Measurements from ENCODE around the gene SNX5.

Gene SNX5

DNA sequence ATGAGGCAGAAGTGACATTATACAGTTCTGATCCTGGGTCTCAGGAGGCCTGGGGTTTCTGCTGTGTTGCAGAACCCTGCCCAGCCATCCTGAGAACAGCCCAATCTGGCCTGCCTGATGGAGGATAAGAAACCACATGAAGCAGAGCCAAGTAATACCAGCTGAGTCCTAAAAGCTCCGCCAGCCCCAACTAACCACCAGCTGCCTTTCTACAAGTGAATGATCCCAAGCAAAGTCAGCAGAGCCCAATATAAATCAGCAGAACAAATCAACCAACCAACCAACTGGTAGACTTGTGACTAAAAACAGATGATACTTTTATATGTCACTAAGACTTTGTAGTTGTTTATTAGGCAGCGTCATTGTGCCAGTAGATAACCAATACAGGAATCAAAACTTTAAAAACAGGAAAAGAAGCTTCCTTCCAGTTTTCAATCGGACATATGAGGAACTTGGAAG is 52.1 kb downstream of the SNX5 start:
- no peak for DNase-seq (ENCODE audit: low read depth in 2 of 2)

DNA sequence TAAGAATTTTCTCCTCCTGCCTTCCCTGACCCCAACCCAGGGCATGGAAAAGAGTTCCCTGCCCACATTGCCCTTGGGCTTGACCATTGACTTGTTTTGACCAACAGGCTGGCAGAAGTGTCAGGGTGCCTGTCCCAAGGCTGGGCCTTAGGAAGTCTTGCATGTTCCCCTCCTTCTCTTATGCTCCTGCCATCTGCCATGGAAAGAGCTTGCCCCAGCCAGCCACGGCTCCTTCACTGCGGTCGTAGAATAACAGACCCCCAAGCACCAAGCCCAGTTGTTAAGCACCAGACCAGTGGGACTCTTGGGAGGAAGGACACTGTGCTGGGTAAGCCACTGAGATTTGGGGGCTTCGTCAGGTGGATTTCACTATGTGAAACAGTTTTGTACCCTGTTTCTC is 53.6 kb downstream of the SNX5 start:
- DNase-seq (ENCODE audit: low read depth in 2 of 2) = no peak

DNA sequence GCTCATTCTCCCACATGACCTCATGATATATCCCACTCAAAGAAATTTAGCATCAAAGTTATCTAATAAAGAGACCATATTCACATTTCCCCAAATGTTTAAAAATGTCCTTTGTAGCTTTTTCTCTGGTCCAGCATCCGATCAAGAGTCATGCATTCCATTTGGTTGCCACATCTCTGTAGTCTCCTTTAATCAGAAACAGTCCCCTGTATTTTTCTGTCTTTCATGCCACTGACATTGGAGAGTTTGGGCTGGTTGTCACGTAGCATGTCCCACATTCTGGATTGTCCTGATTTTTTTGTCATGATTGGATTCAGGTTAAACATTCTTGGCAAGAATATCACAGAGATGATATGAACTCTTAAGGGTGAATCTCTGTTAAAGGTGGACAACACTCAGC is 55.7 kb downstream of the SNX5 start:
- no peak for DNase-seq (ENCODE audit: low read depth in 2 of 2)

DNA sequence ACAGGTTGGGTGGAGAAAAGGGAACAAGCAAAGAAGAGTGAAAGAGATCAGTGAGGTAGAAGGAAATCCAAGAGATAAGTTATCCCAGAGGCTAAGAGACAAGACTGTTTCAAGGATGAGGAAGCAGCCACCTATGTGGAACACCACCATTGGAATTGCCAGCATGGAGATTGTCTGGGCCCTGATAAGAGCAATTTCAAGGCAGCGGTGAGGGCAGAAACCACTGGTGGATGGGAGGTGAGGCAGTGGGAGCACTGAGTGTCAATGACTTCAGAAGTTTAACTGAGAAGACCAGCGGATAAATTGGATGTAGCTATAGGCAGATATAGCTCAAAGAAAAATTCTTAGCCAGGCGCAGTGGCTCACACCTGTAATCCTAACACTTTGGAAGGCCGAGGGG is 56.7 kb downstream of the SNX5 start:
- no peak for DNase-seq (ENCODE audit: low read depth in 2 of 2)

DNA sequence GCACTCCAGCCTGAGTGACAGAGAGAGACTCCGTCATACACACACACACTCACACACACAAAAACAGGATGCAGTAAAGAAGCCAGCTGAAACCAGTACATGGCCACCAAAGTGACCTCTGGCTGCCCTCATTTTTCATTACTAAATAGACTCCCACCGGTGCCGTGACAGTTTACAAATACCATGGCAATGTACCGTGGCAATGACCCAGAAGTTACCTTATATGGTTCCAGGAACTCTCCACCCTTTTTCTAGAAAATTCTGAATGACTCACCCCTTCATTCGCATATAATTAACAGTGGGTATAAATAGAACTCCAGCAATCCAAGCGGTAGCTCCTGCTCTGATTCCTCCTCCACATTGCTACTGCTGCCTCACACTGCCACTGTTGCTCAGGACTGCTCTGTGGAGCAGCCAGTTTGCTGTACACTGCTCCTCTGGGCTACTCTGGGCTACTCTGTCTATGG is 57.7 kb downstream of the SNX5 start:
- no peak for DNase-seq (ENCODE audit: low read depth in 2 of 2)

DNA sequence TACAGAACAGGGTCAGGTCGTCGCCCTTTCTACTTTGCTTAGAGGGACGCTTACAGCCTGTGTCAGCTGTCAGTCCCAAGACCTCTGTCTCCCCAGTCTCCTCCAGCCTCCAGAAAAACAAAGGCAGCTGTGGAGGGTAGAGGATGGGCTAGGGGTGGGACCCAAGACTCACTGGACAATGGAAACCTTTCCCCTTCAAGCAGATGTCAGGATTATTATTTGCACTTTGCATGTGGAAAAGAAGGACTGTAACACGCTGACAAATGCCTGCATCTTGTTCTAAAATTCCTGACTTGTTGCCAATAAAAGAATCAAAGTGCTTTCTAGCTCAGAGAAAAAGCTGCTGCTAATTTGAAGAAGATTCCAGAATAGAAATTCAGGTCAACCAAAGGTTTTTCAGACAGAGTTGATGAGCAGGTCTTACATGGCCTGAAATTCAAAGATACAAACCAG is 58.7 kb downstream of the SNX5 start:
- DNase-seq (ENCODE audit: low read depth in 2 of 2) = no peak

DNA sequence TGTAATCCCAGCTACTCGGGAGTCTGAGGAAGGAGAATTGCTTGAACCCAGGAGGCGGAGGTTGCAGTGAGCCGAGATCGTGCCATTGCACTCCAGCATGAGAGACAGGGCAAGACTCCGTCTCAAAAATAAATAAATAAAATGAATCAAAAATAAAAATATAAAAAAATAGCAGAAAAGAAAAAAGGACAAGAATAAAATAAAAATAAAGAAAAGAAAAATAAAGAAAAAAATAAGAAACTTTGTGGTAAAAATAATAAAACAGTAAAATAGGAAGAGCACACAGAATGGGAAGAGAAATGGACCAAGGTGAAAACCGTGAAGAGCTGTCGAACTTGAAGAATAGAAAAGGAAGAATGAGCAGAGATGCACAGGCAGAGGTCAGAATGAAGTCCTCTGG is 63.0 kb downstream of the SNX5 start:
- DNase-seq (ENCODE audit: low read depth in 2 of 2) = no peak

DNA sequence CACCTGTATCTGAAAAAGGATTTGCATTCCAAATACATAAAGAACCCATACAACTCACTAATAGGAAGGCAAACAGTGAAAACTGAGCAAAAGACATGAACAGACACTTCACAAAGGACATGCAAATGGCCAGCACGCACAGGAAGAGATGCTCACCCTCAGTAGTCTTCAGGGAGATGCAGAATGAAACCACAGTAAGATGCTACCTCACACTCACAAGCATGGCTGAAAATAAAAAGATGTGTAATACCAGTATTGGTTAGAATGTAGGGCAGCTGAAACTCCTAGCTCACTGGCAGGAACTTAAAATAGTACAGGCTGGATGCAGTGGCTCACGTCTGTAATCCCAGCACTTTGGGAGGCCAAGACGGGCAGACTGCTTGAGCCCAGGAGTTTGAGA is 64.6 kb downstream of the SNX5 start:
- no peak for DNase-seq (ENCODE audit: low read depth in 2 of 2)

DNA sequence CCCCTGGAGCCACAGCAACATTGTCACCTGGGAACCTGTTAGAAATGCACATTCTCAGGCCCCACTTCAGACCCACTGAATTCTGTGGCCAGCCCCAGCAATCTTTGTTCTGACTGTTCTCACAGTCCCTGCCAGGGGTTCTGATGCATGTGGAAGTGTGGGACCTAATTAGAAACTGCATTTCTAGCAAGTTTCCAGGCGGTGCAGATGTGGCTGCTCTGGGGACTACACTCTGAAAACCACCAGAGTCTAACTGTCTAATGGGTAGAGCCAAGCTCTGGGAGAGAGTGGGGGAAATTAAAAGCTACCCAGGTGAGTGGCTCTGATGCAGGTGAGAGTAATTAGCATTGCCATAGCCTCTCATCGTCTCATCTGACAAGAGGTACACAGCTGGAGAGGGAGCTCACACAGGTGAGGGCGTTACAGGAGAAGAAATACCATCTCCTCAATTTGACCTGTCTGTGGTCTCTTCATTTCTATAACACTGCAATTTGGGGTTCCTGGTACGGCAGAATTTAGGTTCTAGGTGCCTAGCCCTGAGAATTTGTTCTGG is 66.0 kb downstream of the SNX5 start:
- DNase-seq (ENCODE audit: low read depth in 2 of 2) = no peak

DNA sequence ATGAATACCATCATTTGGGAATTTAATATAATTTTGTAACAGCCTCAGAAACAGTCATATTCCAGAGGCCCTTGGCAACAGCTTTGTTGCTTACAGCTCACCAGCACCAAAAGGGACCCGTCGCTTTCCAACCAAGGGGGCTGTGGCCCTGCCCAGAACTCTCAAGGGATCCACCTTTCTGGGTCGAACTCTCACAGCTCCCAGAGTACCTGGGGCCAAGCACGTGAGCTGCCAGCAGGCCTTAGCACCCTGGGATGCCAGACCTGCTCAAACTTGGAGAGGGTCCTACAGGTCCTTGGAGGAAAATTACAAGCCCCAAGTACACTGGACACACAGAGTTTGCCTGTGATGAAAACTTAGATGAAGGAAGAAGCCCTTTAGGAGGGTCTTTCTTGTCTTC is 66.6 kb downstream of the SNX5 start:
- DNase-seq (ENCODE audit: low read depth in 2 of 2) = no peak

DNA sequence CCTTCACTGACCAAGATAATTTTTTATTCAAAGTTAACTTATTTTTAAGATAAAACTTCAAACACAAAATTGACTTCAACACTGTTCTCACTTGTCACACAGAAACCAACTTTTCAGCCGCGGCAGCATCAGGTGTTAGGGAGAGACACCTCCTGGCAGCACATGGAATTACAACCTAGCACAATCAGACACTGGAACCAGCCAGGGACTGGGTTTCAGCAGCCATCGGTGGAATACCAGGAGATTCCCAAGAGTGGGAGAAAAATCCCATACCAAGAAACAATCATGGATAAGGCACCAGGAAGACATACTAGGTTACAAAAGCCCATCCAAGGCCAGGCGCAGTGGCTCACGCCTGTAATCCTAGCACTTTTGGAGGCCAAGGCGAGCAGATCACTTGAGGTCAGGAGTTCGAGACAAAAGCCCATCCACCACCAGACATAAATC is 70.0 kb downstream of the SNX5 start:
- DNase-seq (ENCODE audit: low read depth in 2 of 2) = peak; percentile 44 to 51

DNA sequence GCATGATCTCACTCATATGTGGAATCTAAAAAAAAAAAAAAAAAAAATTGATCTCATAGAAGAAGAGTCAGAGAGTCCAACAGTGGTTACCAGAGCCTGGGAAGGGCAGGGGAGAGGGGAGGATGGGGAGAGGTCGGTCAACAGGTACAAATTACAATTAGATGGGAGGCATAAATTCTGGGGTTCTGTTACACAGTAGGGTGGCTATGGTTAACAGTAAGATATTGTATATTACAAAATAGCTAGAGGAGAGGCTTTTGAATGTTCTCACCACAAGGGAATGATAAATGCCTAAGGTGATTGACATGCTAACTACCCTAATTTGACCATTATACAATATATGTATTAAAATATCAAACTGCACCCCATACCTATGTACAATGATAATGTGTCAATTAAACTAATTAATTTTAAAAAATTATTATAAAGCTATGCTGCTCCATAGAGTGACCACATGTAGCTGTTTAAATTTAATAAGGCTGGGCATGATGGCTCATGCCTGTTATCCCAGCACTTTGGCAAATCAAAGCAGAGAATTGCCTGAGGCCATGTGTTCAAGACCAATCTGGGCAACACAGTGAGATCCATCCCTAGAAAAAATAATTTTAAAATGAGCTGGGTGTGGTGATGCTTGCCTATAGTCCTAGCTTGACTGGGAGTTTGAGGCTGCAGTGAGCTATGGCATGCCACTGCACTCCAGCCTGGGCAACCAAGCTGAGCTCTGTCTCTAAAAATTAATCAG is 70.9 kb downstream of the SNX5 start:
- no peak for DNase-seq (ENCODE audit: low read depth in 2 of 2)

DNA sequence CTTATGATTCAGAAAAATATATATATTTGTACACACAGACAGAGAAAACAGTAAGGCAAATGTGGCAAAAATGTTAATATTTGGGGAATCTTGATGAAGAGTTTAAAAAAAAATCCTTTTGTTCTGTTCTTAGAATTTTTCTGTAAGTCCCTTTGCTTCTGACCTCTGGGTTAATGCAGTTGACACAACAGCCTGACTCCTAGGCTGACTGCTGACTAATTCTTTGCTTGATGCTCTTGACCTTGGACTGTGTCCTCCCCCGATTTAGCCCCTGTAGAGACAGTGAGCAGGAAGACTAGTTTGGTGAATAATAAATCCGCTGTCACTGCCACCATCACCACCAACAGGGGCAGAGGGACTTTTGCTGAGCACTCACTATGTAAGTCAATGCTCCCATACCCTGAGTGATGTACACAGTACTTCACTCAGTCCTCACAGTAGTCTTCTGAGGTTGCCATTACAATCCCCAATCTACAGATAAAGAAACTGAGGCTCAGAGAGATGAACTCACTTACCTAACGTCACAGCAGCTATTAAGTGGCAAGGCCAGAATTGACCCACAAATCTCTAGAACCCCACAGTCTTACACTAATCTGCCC is 71.7 kb downstream of the SNX5 start:
- DNase-seq (ENCODE audit: low read depth in 2 of 2) = no peak

DNA sequence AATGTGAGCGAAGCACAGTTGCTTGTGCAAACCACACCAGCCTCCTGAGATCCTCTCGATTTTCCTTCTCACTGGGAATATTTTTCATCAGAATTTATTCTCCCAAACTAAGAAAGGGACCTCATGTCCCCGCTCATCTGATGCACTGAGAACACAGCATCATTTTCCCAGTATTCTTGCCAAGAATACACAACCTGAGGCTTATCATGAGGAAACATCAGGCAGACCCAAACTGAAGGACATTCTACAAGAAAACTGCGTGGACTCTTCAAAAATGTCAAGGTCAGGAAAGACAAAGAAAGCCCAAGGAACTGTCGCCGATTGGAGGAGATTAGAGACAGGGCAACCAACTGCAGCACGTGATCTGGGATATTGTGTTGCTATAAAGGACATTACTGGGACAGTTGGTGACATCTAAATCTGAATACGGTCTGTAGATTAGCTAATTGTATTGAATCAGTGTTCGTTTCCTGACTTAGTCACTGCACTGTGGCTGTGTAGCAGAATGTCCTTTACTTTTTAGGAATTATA is 72.3 kb downstream of the SNX5 start:
- DNase-seq (ENCODE audit: low read depth in 2 of 2) = no peak

DNA sequence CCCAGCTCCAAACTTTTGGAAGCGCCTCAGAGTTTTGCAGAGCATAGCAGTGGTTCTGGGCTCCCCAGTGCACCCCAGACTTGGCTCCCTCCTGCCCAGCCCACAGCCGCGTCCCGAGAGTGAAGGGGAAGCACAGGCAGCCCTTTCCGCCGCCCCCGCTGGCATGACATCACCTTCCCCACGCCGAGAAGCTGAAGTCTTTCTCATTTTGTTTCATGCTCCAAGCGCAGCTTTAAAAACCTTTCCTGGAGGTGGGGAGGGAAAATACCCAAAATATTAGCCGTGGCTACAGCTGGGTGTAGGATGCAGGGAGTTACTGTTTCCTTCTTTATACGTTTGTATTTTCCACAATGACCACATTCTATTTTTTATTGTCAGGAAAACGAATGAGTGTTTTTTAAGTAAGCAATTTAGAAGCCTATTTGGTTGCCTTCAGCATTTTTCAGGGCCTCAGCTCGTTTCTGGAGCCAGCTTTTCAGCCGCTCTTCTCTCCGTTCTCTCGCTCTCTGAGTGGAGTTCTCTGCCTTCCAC is 72.9 kb downstream of the SNX5 start:
- peak; percentile 30 to 61 for DNase-seq (ENCODE audit: low read depth in 2 of 2)

DNA sequence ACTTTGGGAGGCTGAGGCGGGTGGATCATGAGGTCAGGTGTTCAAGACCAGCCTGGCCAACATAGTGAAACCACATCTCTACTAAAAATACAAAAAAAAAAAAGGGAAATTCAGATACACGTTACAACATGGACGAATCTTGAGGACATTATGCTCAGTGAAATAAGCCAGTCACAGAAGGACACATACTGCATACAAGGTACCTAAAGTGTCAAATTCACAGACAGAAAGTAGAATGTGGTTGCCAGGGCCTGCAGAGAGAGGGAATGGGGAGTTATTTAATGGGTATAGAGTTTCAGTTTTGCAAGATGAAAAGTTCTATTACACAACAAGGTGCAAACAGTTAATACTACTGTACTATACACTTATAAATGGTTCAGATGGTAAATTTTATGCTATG is 75.1 kb downstream of the SNX5 start:
- DNase-seq (ENCODE audit: low read depth in 2 of 2) = no peak

DNA sequence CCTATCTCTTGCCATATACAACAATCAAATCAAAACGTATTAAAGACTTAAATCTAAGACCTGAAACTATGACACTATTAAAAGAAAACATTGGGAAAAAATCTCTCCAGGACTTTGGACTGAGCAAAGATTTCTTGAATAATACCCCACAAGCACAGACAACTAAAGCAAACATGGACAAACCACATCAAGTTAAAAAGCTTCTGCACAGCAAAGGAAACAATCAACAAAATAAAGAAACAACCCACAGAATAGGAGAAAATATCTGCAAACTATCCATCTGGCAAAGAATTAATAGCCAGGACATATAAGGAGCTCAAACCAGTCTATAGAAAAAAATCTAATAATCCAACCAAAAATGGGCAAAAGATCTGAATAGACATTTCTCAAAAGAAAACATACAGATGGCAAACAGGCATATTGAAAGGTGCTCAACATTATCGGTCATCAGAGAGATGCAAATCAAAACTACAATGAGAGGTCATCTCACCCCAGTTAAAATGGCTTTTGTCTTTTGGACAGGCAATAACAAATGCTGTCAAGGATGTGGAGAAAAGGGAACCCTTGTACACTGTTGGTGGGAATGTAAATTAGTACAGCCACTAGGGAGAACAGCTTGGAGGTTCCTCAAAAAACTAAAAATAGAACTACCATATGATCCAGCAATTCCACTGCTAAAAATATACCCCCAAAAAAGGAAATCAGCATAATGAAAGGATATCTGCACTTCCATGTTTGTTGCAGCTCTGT is 76.2 kb downstream of the SNX5 start:
- DNase-seq (ENCODE audit: low read depth in 2 of 2) = no peak

Data from stimulated activated CD4-positive, alpha-beta T cell treated with anti-CD3 and anti-CD28 coated beads, Interleukin-15, amount 100 ng/mL, for 48 hours (primary cell).